IMR-90 (cell line): Measurements from ENCODE around the gene GIT1.

Experiments
- MAFK ChIP-seq: IDR thresholded peaks from 2 replicates; pipeline ENCODE4 v1.6.1; 2012; ENCODE audit warnings: low read depth, low read length, improper control_type of control experiment
- MXI1 ChIP-seq: IDR thresholded peaks from 2 replicates; pipeline ENCODE4 v1.6.1; 2012; ENCODE audit warnings: low read depth, mild to moderate bottlenecking, low read length, moderate library complexity, borderline replicate concordance
- POLR2A ChIP-seq: IDR thresholded peaks from 2 replicates; pipeline ENCODE4 v1.6.1; 2012; ENCODE audit warnings: mild to moderate bottlenecking, low read depth, low read length
- RAD21 ChIP-seq: IDR thresholded peaks from 2 replicates; pipeline ENCODE4 v1.6.1; 2012; ENCODE audit warnings: low read length, improper control_type of control experiment
- RCOR1 ChIP-seq: IDR thresholded peaks from 2 replicates; pipeline ENCODE4 v1.6.1; 2012; ENCODE audit warnings: mild to moderate bottlenecking, low read length, improper control_type of control experiment; ENCODE audit not compliant: insufficient replicate concordance
- RFX5 ChIP-seq: IDR thresholded peaks from 2 replicates; pipeline ENCODE4 v1.8.0; 2012; ENCODE audit warnings: low read depth, mild to moderate bottlenecking, low read length, moderate library complexity
- TF ChIP-seq, protein P1 (sequence below): conservative IDR thresholded peaks from 2 replicates; pipeline ENCODE4 v1.5.1; 2012; ENCODE audit warnings: mild to moderate bottlenecking, low read depth, low read length, improper control_type of control experiment
- TF ChIP-seq, protein P2 (sequence below): fragments of 150-350 bp; IDR thresholded peaks from 2 replicates; pipeline ENCODE4 v1.6.1; 2017; ENCODE audit warnings: mild to moderate bottlenecking, antibody characterized with exemption, low read length, low read depth

DNA sequence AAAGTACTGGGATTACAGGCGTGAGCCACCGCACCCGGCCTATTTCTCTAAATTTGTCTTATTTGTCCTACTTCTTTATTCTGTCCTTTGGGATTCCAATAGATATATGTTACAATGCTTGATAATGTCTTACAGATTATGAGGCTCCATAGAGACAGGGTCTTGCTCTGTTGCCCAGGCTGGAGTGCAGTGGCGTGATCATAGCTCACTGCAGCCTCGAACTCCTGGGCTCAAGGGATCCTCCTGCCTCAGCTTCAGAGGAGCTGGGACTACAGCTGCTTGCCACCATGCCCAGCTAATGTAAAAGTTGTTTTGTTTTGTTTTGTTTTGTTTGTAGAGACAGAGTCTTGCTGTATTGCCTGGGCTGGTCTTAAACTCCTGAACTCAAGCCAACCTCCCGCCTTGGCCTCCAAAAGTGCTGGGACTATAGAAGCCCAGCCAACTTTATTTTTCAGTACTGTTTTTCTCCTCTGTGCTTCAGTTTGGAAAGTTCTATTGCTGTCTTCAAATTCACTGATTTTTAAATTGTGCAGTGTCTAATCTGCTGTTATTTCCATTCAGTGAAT, 13.7 kb upstream of the GIT1 start:
- TF ChIP-seq, protein P1, sequence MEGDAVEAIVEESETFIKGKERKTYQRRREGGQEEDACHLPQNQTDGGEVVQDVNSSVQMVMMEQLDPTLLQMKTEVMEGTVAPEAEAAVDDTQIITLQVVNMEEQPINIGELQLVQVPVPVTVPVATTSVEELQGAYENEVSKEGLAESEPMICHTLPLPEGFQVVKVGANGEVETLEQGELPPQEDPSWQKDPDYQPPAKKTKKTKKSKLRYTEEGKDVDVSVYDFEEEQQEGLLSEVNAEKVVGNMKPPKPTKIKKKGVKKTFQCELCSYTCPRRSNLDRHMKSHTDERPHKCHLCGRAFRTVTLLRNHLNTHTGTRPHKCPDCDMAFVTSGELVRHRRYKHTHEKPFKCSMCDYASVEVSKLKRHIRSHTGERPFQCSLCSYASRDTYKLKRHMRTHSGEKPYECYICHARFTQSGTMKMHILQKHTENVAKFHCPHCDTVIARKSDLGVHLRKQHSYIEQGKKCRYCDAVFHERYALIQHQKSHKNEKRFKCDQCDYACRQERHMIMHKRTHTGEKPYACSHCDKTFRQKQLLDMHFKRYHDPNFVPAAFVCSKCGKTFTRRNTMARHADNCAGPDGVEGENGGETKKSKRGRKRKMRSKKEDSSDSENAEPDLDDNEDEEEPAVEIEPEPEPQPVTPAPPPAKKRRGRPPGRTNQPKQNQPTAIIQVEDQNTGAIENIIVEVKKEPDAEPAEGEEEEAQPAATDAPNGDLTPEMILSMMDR: no peak
- TF ChIP-seq MXI1: no peak
- TF ChIP-seq RFX5: no peak
- no peak for TF ChIP-seq POLR2A
- no peak for TF ChIP-seq MAFK
- TF ChIP-seq, protein P2, sequence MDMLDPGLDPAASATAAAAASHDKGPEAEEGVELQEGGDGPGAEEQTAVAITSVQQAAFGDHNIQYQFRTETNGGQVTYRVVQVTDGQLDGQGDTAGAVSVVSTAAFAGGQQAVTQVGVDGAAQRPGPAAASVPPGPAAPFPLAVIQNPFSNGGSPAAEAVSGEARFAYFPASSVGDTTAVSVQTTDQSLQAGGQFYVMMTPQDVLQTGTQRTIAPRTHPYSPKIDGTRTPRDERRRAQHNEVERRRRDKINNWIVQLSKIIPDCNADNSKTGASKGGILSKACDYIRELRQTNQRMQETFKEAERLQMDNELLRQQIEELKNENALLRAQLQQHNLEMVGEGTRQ: no peak
- no peak for TF ChIP-seq RCOR1
- TF ChIP-seq RAD21: no peak
